DND-41 (cell line): ENCODE data around the gene NMT2.

ENCODE experiments used
- CTCF ChIP-seq: IDR thresholded peaks from 2 replicates; pipeline ENCODE4 v1.5.1; 2012; ENCODE audit warnings: borderline replicate concordance, low read length, moderate library complexity, mild to moderate bottlenecking; ENCODE audit not compliant: poor library complexity, severe bottlenecking; ENCODE audit errors: extremely low read depth
- EZH2 ChIP-seq: IDR thresholded peaks from 3 replicates; pipeline ENCODE4 v1.6.1; 2012; ENCODE audit warnings: borderline replicate concordance, low read depth, mild to moderate bottlenecking, moderate library complexity, low read length, inconsistent platforms; ENCODE audit not compliant: severe bottlenecking

GRCh38 chr10:15149042-15149771, 19.3 kb downstream of the NMT2 start:
- TF ChIP-seq CTCF (no peak), EZH2 (no peak)
